ENCODE measurements around the gene DOCK2.

Gene DOCK2

GRCh38 chr5:169702693-169703481 is 65.8 kb downstream of the DOCK2 start:
- ChIA-PET POLR2A (interaction anchor here (1.9 kb wide), 1 partner anchor 119 kb away, joined by 7 read pairs; the partner anchor contains the start of gene SPDL1), CTCF (interaction anchor here (0.8 to 2.7 kb wide), 11 partner anchors 9 to 513 kb away, joined by 3 to 16 read pairs (median 4); no protein-coding TSS in a partner anchor)
- Histone ChIP-seq H3K4me3 (ENCODE audit: low read depth, low read length) (no peak overlapping the region), H3K36me3 (ENCODE audit: control insufficient read depth in 2 of 2, insufficient read depth in 1 of 2, low read length in 2 of 2) (no peaks in the 10 kb centered on the region), H3K27ac (ENCODE audit: extremely low read depth, low read depth, low read length) (no peak overlapping the region), H3K4me1 (ENCODE audit: control insufficient read depth, insufficient read depth, low read length) (peaks cover 3% of the 10 kb centered on the region; the same call in 1 of the 2 replicates), H3K9me3 (ENCODE audit: control insufficient read depth, insufficient read depth, low read depth, low read length) (no peaks in the 10 kb centered on the region)
- no peak for TF ChIP-seq HOXC10 (CRISPR knock-in tag; IDR thresholded peaks at IDR 0.05)
- no peak for TF ChIP-seq ZNF664 (tag by site-specific recombination; IDR thresholded peaks at IDR 0.05)
- no peak for TF ChIP-seq ZEB2 (tag by site-specific recombination; IDR thresholded peaks at IDR 0.05)
- no peak for TF ChIP-seq ZNF394 (tag by site-specific recombination; IDR thresholded peaks at IDR 0.05; ENCODE audit: borderline replicate concordance)
- TF ChIP-seq ZNF791 (tag by site-specific recombination; IDR thresholded peaks at IDR 0.05) = no peak
- TF ChIP-seq ZNF350 (tag by site-specific recombination; IDR thresholded peaks at IDR 0.05) = no peak
- no peak for TF ChIP-seq ZNF239 (tag by site-specific recombination; IDR thresholded peaks at IDR 0.05)

DNA sequence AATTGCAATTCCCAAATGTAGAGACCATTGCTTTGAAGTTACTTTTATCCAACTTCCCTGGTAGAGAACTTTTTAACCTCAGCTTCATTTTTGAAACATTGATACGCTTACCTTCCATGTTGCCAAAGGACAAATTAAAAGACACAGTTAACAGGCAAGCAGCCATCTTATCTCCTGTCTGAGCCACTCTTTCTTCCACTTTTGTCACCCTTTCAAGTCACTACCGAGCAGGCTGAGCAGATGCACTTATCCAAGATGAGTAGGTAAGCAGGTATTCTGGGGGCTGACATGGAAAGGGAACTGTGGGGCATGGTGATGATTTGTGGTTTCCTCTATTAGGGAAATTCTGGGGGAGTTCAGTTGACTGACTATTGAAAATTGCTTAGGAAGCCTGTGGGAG is 66.7 kb downstream of the DOCK2 start:
- Histone ChIP-seq H3K36me3 (ENCODE audit: control insufficient read depth in 2 of 2, insufficient read depth in 1 of 2, low read length in 2 of 2) (no peaks in the 10 kb centered on the region), H3K4me1 (ENCODE audit: control insufficient read depth, insufficient read depth, low read length) (peaks cover 3% of the 10 kb centered on the region; the same call in 1 of the 2 replicates), H3K27ac (ENCODE audit: extremely low read depth, low read depth, low read length) (no peak overlapping the region), H3K4me3 (ENCODE audit: low read depth, low read length) (no peak overlapping the region), H3K9me3 (ENCODE audit: control insufficient read depth, insufficient read depth, low read depth, low read length) (no peaks in the 10 kb centered on the region)
- CTCF ChIA-PET = interaction anchor here (1.3 kb wide), 1 partner anchor 282 kb away, joined by 3 read pairs; no protein-coding TSS in a partner anchor
- POLR2A ChIA-PET = no interaction called here
- TF ChIP-seq ZNF121 (tag by site-specific recombination; IDR thresholded peaks at IDR 0.05) = no peak
- peak; percentile 39; the same call in 1 of the 2 replicates for TF ChIP-seq ZFHX2 (tag by site-specific recombination; conservative IDR thresholded peaks at IDR 0.05)
- peak; percentile 38; the same call in 1 of the 2 replicates for TF ChIP-seq EGR2 (tag by site-specific recombination; IDR thresholded peaks at IDR 0.05; ENCODE audit: low read depth)

DNA sequence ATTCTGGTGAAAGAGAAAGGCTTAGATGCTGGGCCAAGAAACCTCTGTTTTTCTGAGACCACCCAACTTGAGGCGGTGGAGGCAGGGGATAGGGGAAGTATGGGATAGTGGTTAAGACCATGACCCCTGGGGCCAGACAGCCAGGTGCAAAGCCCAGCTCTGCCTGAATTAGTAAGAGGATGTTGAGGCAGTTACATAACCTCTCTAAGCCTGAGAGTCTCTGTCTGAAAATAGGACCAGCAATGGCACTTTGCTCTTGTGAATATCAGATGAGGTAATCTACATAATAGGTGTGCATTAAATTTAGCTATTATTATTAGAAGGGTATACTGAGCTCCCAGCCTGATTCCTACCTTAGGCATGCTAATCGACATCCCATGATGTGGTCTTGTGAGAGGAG is 68.2 kb downstream of the DOCK2 start:
- H3K36me3 ChIP-seq (ENCODE audit: control insufficient read depth in 2 of 2, insufficient read depth in 1 of 2, low read length in 2 of 2) = no peaks in the 10 kb centered on the region
- no peak overlapping the region for H3K27ac ChIP-seq (ENCODE audit: extremely low read depth, low read depth, low read length)
- peaks cover 3% of the 10 kb centered on the region; the same call in 1 of the 2 replicates for H3K4me1 ChIP-seq (ENCODE audit: control insufficient read depth, insufficient read depth, low read length)
- no peak for TF ChIP-seq ZNF223 (tag by site-specific recombination; IDR thresholded peaks at IDR 0.05)
- no peak for TF ChIP-seq ZNF423 (tag by site-specific recombination; IDR thresholded peaks at IDR 0.05)
- no peak for TF ChIP-seq ZNF324 (tag by site-specific recombination; IDR thresholded peaks at IDR 0.05)
- TF ChIP-seq ZNF830 (tag by site-specific recombination; IDR thresholded peaks at IDR 0.05; ENCODE audit: low read depth) = no peak
- TF ChIP-seq ZNF148 (tag by site-specific recombination; IDR thresholded peaks at IDR 0.05; ENCODE audit: borderline replicate concordance) = no peak
- TF ChIP-seq ZNF184 (tag by site-specific recombination; IDR thresholded peaks at IDR 0.05) = no peak
- TF ChIP-seq, protein P1, sequence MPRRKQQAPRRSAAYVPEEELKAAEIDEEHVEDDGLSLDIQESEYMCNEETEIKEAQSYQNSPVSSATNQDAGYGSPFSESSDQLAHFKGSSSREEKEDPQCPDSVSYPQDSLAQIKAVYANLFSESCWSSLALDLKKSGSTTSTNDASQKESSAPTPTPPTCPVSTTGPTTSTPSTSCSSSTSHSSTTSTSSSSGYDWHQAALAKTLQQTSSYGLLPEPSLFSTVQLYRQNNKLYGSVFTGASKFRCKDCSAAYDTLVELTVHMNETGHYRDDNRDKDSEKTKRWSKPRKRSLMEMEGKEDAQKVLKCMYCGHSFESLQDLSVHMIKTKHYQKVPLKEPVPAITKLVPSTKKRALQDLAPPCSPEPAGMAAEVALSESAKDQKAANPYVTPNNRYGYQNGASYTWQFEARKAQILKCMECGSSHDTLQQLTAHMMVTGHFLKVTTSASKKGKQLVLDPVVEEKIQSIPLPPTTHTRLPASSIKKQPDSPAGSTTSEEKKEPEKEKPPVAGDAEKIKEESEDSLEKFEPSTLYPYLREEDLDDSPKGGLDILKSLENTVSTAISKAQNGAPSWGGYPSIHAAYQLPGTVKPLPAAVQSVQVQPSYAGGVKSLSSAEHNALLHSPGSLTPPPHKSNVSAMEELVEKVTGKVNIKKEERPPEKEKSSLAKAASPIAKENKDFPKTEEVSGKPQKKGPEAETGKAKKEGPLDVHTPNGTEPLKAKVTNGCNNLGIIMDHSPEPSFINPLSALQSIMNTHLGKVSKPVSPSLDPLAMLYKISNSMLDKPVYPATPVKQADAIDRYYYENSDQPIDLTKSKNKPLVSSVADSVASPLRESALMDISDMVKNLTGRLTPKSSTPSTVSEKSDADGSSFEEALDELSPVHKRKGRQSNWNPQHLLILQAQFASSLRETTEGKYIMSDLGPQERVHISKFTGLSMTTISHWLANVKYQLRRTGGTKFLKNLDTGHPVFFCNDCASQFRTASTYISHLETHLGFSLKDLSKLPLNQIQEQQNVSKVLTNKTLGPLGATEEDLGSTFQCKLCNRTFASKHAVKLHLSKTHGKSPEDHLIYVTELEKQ (tag by site-specific recombination; IDR thresholded peaks at IDR 0.05; ENCODE audit: borderline replicate concordance) = no peak
- no peak for TF ChIP-seq ZNF777 (tag by site-specific recombination; IDR thresholded peaks at IDR 0.05; ENCODE audit: borderline replicate concordance)
- TF ChIP-seq SCRT2 (tag by site-specific recombination; IDR thresholded peaks at IDR 0.05) = no peak
- TF ChIP-seq ZNF114 (tag by site-specific recombination; IDR thresholded peaks at IDR 0.05) = no peak
- H3K4me3 ChIP-seq (ENCODE audit: low read depth, low read length) = no peak overlapping the region
- ChIA-PET CTCF (interaction anchor here (0.6 kb wide), 1 partner anchor 190 kb away, joined by 3 read pairs; no protein-coding TSS in a partner anchor), POLR2A (no interaction called here)
- no peaks in the 10 kb centered on the region for H3K9me3 ChIP-seq (ENCODE audit: control insufficient read depth, insufficient read depth, low read depth, low read length)

Measured in HEK293 (cell line).